Endometrium (tissue), 2 donors: ENCODE results near the gene RACK1.

Experiments used
- FAIRE-seq: peaks from 2 replicates; lab custom pipeline; 2012; peaks lifted over from hg19 to GRCh38; lab: Jason Lieb, UNC
- donor health status: control.
- donor health status: control.

RACK1 gene

GRCh38 chr5:181194489-181195248, 49.0 kb downstream of the RACK1 start:
- FAIRE-seq = no peak

- FAIRE-seq = no peak
These were observed 50.0 kb downstream of the RACK1 start for GRCh38 chr5:181193656-181194055.

- FAIRE-seq = no peak
These were observed 51.2 kb downstream of the RACK1 start for GRCh38 chr5:181192337-181193046.

DNA sequence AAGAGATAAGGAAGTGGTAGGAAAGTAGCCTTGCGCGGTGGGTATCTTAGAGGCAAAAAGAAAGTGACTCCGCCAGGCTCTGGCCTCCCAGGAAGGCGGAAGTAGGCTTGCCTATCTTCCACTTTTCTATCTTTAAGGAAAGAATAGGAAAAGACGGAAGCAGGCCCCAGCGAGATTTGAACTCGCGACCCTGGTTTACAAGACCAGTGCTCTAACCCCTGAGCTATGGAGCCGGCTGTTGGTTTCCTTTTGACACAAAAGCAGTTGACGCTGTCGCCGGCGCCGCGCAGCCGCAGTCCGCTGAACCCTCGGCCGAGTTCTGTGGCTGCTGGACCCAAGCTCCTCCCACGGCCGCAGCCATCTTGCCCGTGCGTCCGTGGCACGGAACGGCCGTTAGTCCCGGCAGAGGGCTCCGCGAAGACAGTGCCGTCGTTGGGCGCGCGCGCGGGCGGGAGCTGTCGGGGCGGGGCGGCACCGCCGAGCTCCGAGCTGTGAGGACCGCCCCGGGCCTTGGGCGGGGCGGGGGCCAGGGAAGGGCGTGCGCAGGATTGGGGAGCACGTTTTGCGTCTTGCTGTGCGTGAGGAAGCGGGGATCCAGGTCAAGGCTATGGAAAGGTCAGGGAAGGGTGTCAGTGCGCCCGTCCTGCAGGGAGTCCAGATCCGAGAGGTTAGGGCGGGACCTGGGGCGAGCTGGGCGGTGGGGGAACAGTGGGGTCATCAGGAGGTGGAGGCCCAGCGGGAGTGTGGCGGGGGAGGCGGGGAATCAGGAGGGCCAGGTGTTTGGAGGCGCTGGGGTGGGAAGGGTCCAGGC, 52.0 kb downstream of the RACK1 start:
- FAIRE-seq = peak; percentile 89

DNA sequence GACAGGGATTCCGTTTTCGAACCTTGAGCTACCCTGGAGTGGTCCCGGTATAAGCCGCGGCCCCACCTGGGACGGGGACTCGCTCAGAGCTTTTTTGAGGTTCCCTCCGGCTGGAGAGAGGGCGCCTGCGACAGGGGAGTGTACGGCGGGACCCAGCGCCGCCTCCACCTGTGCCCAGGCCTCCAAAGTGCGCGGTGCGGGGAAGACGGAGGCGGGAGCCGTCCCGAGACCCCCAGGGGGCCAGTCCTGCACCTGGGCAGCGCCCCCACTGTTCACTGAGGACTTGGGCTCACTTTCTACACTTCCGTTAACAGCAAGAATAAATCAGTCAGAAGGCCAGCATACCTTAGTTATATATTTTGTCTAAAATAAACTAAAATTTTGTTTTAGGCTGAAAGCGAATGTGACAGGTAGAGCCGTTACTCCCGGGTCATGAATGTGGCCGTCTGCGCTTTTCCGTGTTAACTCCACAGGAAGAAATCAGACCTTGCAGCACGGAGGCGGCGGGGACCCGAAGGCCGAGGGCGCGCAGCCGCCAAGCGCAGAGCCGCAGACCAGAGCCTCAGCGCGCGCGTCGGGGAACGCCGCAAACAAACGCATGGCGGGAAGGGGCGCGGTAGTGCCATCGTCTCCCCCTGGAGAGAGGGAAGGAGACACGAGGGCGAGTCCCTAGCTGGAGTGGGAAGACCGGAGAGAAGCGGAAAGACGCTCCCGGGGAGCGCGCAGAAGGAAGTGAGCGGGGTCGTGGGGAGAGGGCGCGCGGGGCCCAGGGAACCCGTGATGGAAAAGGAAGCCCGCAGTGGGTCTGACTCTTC, 52.8 kb downstream of the RACK1 start:
- no peak for FAIRE-seq

DNA sequence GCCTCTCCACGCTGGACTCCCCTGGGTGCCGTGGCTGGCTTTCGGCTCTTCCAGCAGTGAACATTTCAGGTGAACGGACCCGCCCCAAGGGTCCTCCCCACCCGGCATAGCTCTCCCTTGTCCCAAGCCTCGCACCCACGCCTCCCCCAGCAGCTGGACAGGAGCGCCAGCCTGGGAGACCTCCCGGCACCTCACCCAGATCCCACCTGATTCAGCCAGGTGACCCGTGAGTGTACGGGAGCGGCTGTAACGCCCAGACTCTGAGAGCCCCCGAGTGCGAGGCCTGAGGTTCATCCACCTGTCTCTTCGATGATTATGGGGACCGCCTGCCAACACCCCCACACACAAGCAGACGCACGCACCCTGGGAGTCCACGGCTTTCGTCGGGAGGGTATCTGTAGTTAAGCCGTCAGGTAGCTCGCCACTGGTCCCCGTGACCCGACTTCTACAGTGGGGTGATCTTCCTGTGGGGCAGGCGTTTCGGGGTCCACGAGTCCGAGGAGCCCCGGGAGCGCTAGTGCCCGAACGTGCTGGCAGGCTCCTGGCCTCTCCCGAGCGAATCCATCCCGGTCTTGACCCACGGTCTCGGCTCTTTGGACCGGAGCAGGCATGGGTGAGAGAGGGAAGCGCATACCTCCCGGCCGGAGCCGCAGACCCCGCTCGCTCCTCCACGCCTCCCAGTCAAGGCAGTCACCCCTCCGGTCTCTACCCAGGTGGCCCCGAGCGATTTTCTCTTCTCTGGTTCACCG, 53.6 kb downstream of the RACK1 start:
- FAIRE-seq = no peak

GRCh38 chr5:181189363-181189961, 54.2 kb downstream of the RACK1 start:
- no peak for FAIRE-seq

DNA sequence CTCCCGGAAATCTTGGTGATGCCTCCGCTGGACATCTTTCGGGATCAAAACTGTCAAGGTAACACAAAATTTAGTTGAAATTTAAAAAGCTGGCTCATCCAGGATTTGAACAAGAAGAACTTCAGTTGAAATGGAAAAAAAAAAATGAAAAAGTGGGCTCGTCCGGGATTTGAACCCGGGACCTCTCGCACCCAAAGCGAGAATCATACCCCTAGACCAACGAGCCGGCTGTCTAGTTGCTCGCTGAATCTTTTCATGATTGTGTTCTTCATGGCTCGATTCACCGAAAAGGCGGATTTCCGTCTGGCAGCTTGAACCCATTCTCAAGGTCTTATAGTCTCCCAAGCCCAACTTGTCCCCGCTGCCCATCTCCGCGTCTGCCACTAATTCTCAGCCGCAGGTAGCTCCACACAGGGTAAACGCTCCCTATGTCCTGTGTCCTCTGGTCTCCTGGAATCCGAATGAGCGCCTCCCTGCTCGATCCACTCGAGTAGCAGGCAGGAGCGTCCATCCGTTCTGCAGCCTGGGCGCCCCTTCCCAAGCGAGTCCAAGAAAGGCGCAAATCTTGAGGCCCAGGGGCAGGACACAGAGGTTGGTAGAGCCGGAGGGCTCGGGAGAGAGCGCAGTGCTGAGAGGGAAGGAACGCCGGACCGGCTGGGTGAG, 54.9 kb downstream of the RACK1 start:
- FAIRE-seq = no peak

GRCh38 chr5:181187500-181188213, 56.0 kb downstream of the RACK1 start:
- FAIRE-seq = no peak

DNA sequence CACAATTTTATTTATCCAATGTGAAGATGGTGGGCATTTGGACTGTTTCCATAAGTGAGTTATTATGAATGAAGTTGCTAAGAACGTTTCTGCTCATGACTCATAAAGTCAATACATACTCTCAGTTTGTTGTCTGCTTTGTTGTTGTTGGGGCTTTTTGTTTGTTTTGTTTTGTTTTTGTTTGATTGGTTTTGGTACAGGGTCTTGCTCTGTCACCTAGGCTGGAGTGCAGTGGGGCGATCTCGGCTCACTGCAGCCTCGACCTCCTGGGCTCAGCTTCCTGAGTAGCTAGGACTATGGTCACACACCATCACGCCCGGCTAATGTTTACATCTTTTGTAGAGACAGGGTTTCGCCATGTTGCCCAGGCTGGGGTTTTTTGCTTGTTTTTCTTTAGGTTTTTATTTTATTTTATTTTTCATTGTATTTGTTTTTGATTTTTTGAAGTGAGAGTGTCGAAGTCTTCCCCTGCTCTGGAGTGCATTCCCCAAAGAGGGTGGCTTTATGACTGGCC, 56.7 kb downstream of the RACK1 start:
- no peak for FAIRE-seq
